GM23248 (cell line): ENCODE results near the gene B9D2.

ENCODE experiments used
- EZH2 ChIP-seq: fragments of 200-600 bp; sonication (generic); IDR thresholded peaks from 2 replicates; pipeline ENCODE4 v1.6.1; 2018; ENCODE audit warnings: antibody characterized with exemption, mild to moderate bottlenecking; ENCODE audit not compliant: insufficient read depth, poor library complexity, severe bottlenecking
- EZH2phosphoT487 ChIP-seq: fragments of 200-600 bp; sonication (generic); IDR thresholded peaks from 2 replicates; pipeline ENCODE4 v1.6.1; 2018; ENCODE audit warnings: antibody characterized with exemption, moderate library complexity, mild to moderate bottlenecking, low read depth; ENCODE audit not compliant: insufficient read depth

DNA sequence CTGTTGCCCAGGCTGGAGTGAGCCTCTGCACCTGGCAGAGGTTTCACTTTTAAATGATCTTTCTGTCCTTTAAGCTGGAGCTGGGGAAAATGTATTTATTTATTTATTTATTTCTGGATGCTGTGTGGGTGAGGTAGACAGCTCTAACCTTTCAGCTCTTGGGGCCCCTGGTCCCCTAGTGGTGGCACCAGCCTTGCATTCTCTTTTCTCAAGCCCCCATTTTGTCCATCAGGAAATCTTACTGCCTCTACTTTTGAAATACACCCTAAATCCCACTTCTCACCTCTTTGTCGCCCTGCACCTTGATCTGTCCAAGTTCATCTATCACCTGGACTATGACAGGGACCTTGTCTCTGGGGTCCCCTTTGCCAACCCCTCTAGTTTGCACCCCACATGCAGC, 2.1 kb upstream of the B9D2 start:
- TF ChIP-seq EZH2: no peak
- no peak for TF ChIP-seq EZH2phosphoT487
